SK-N-SH (cell line): ENCODE measurements around the gene NF2. TPM values are rescaled to one million over a fixed set of nuclear protein-coding genes. Genes with fewer than 3 reads are reported as not detected.
"Not testable (repeated sequence)": the region's sequence is repeated elsewhere in the genome, so short reads cannot be mapped to it uniquely, and the experiment has no call there.

Experiments
- CTCF ChIA-PET: fragments of 300-600, 350-600 bp; formaldehyde crosslinking; extraction: SDS; loops from one replicate; lab custom pipeline; 2021; lab: Yijun Ruan, JAX
- POLR2A ChIA-PET: fragments of 350-600 bp; sonication (Branson Sonifier 250); formaldehyde crosslinking; extraction: SDS; loops from one replicate; lab custom pipeline; 2020; ENCODE audit warnings: antibody characterized with exemption, inconsistent platforms; lab: Yijun Ruan, JAX
- DNase-seq: peaks from one replicate; pipeline ENCODE4 v3.0.0; 2012
- H2AFZ ChIP-seq: fragments of 200-600 bp; sonication (generic); 2 replicates; pipeline ENCODE4 v1.8.1; 2016; ENCODE audit warnings: antibody characterized with exemption, mild to moderate bottlenecking, low read depth
- H3F3A ChIP-seq: fragments of 200-600 bp; sonication (generic); replicated peaks from 2 replicates; pipeline ENCODE3; 2016; ENCODE audit warnings: antibody characterized with exemption, mild to moderate bottlenecking; ENCODE audit not compliant: insufficient read depth
- H3K27ac ChIP-seq, 2 experiments: fragments of 200-500 bp in 1 of 2; fragments of 200-600 bp in 1 of 2; sonication (Bioruptor generic) in 1 of 2; sonication (generic), shearing (Covaris generic) in 1 of 2; 2 replicates each; pipeline versions ENCODE4 v1.5.1 to v1.6.1; 2014 to 2016; ENCODE audit warnings: low read depth in 2 of 2, inconsistent platforms in 1 of 2, low read length in 1 of 2, mild to moderate bottlenecking in 1 of 2, mixed read lengths in 1 of 2
- H3K27me3 ChIP-seq: fragments of 200-600 bp; sonication (generic), shearing (Covaris generic); 2 replicates; pipeline ENCODE4 v1.6.1; 2016; ENCODE audit warnings: mixed run types; ENCODE audit not compliant: insufficient read depth
- H3K36me3 ChIP-seq, 2 experiments: fragments of 200-500 bp in 1 of 2; fragments of 200-600 bp in 1 of 2; sonication (Bioruptor generic) in 1 of 2; sonication (generic) in 1 of 2; replicated peaks in 1 of 2; 2 replicates each; pipeline versions ENCODE3 to v1.5.1; 2014 to 2016; ENCODE audit warnings: low read length in 1 of 2, mild to moderate bottlenecking in 1 of 2; ENCODE audit not compliant: insufficient read depth in 2 of 2, control insufficient read depth in 1 of 2
- H3K4me1 ChIP-seq, 2 experiments: fragments of 200-500 bp in 1 of 2; fragments of 200-600 bp in 1 of 2; sonication (Bioruptor generic) in 1 of 2; sonication (generic), shearing (Covaris generic) in 1 of 2; 2 replicates each; pipeline versions ENCODE4 v1.5.1 to v1.6.1; 2014 to 2016; ENCODE audit warnings: low read depth in 1 of 2, low read length in 1 of 2, mixed run types in 1 of 2; ENCODE audit not compliant: insufficient read depth in 2 of 2, control insufficient read depth in 1 of 2
- H3K4me2 ChIP-seq: fragments of 200-600 bp; sonication (generic), shearing (Covaris generic); 2 replicates; pipeline ENCODE4 v1.6.1; 2017; ENCODE audit warnings: mixed run types
- H3K4me3 ChIP-seq, 2 experiments: fragments of 200-500 bp in 1 of 2; fragments of 200-600 bp in 1 of 2; sonication (Bioruptor generic) in 1 of 2; sonication (generic), shearing (Covaris generic) in 1 of 2; 2 replicates each; pipeline versions ENCODE4 v1.5.1 to v1.8.1; 2014 to 2016; ENCODE audit warnings: low read depth in 2 of 2, inconsistent platforms in 1 of 2, low read length in 1 of 2, mild to moderate bottlenecking in 1 of 2, mixed read lengths in 1 of 2, moderate library complexity in 1 of 2
- H3K79me2 ChIP-seq: fragments of 200-600 bp; sonication (generic); 2 replicates; pipeline ENCODE4 v1.8.1; 2017; ENCODE audit warnings: mild to moderate bottlenecking; ENCODE audit not compliant: insufficient read depth
- H3K9ac ChIP-seq: fragments of 200-600 bp; sonication (generic); 2 replicates; pipeline ENCODE4 v1.6.1; 2017; ENCODE audit warnings: mixed run types
- H3K9me2 ChIP-seq: fragments of 200-600 bp; sonication (generic); 2 replicates; pipeline ENCODE4 v1.6.1; 2017; ENCODE audit warnings: mixed run types
- H3K9me3 ChIP-seq: fragments of 200-600 bp; sonication (generic); 2 replicates; pipeline ENCODE4 v1.6.1; 2017; ENCODE audit warnings: mixed run types, mild to moderate bottlenecking, moderate library complexity
- H4K20me1 ChIP-seq: fragments of 200-600 bp; sonication (generic); 2 replicates; pipeline ENCODE4 v1.6.1; 2017; ENCODE audit warnings: mild to moderate bottlenecking, mixed run types; ENCODE audit not compliant: insufficient read depth
- GATA2 ChIP-seq: sonication (generic); formaldehyde crosslinking; IDR thresholded peaks from 2 replicates; pipeline ENCODE4 v1.5.0; 2020; ENCODE audit warnings: mild to moderate bottlenecking, missing genetic modification reagents
- JUND ChIP-seq: IDR thresholded peaks from 2 replicates; pipeline ENCODE4 v1.4.0; 2012
- MXI1 ChIP-seq: IDR thresholded peaks from 2 replicates; pipeline ENCODE4 v1.6.1; 2012; ENCODE audit warnings: mild to moderate bottlenecking, low read depth, low read length, improper control_type of control experiment
- POLR2AphosphoS5 ChIP-seq: IDR thresholded peaks from 2 replicates; pipeline ENCODE4 v1.6.1; 2012; ENCODE audit warnings: low read depth, low read length
- RFX5 ChIP-seq: IDR thresholded peaks from 2 replicates; pipeline ENCODE4 v1.6.1; 2012; ENCODE audit warnings: mild to moderate bottlenecking, improper control_type of control experiment, low read length
- TAF1 ChIP-seq: IDR thresholded peaks from 2 replicates; pipeline ENCODE4 v1.6.1; 2012; ENCODE audit warnings: low read depth, mild to moderate bottlenecking, low read length, moderate library complexity, borderline replicate concordance
- WGBS: methylation state at CpG from one replicate; pipeline ENCODE4 v1.1.6; 2017; ENCODE audit warnings: low lambda C conversion rate; 5-methylcytosine and 5-hydroxymethylcytosine counted together
- polyA plus RNA-seq, 3 experiments: library from polyadenylated mRNA; depleted of rRNA; stranded (reverse); fragments of >200 nt; gene quantifications; 2 replicates each; pipeline ENCODE4 v1.2.3, GENCODE V29; 2012

Gene NF2
- polyA plus RNA-seq, 1 of the 3 experiments (the other 2 are of a cell fraction): 44.1 TPM

- DNase-seq: no peak
Measured at GRCh38 chr22:29593923-29594322, 9.5 kb upstream of the NF2 start.

GRCh38 chr22:29594447-29594846, 9.0 kb upstream of the NF2 start:
- H3K27ac ChIP-seq, H3K27me3 ChIP-seq, H2AFZ ChIP-seq, H3F3A ChIP-seq, H3K4me2 ChIP-seq, H3K9me3 ChIP-seq, POLR2A ChIA-PET, H3K4me3 ChIP-seq, H3K4me1 ChIP-seq, H3K9ac ChIP-seq, H3K36me3 ChIP-seq, H4K20me1 ChIP-seq, H3K9me2 ChIP-seq, DNase-seq, H3K79me2 ChIP-seq: not testable (repeated sequence)
- WGBS: 93% methylated on average over 6 of the region's 6 CpGs
- CTCF ChIA-PET: interaction anchor here (0.6 to 4.0 kb wide), 4 partner anchors 31 to 669 kb away, joined by 3 to 12 read pairs (median 3); no protein-coding TSS in a partner anchor

More at GRCh38 chr22:29593923-29594322, 9.5 kb upstream of the NF2 start:
- Histone ChIP-seq H3K9me3 (no peaks in the 10 kb centered on the region), H3K4me1 (no peaks in the 10 kb centered on the region), H3K79me2 (no peaks in the 10 kb centered on the region), H3K9me2 (no peaks in the 10 kb centered on the region), H3K36me3 (no peaks in the 10 kb centered on the region), H4K20me1 (no peaks in the 10 kb centered on the region), H2AFZ (no peak overlapping the region), H3F3A (no peaks in the 10 kb centered on the region), H3K4me3 (no peak overlapping the region), H3K27ac (no peak overlapping the region), H3K9ac (no peak overlapping the region), H3K27me3 (no peaks in the 10 kb centered on the region), H3K4me2 (no peak overlapping the region)
- CTCF ChIA-PET: interaction anchor here (0.6 to 4.0 kb wide), 5 partner anchors 31 to 669 kb away, joined by 3 to 12 read pairs (median 3); no protein-coding TSS in a partner anchor
- POLR2A ChIA-PET: no interaction called here
- 49% methylated on average over 4 of the region's 4 CpGs for WGBS
- TF ChIP-seq TAF1: no peak
- no peak for TF ChIP-seq JUND
- TF ChIP-seq, all 33 proteins: peak for 0

- Histone ChIP-seq H3K9me3 (no peaks in the 10 kb centered on the region), H3K4me2 (no peak overlapping the region), H3K9me2 (no peaks in the 10 kb centered on the region), H3K4me1 (no peaks in the 10 kb centered on the region), H3K79me2 (no peaks in the 10 kb centered on the region), H2AFZ (no peak overlapping the region), H3F3A (no peaks in the 10 kb centered on the region), H3K27me3 (no peaks in the 10 kb centered on the region), H3K9ac (no peak overlapping the region), H3K36me3 (no peaks in the 10 kb centered on the region), H4K20me1 (no peaks in the 10 kb centered on the region), H3K4me3 (no peak overlapping the region), H3K27ac (no peak overlapping the region)
- 89% methylated on average over 10 of the region's 10 CpGs for WGBS
- ChIA-PET CTCF (interaction anchor here (1.4 to 4.0 kb wide), 3 partner anchors 10 to 492 kb away, joined by 5 to 12 read pairs (median 6); no protein-coding TSS in a partner anchor), POLR2A (no interaction called here)
- DNase-seq: no peak
- TF ChIP-seq RFX5 (no peak), MXI1 (no peak), POLR2AphosphoS5 (no peak), GATA2 (CRISPR knock-in tag) (no peak)
Measured at GRCh38 chr22:29596408-29596807, 7.0 kb upstream of the NF2 start.

- H3K36me3 ChIP-seq, H3K4me3 ChIP-seq, H3K79me2 ChIP-seq, H3K4me2 ChIP-seq, H3K27me3 ChIP-seq, H3K27ac ChIP-seq, H2AFZ ChIP-seq, DNase-seq, H3F3A ChIP-seq, H3K9me3 ChIP-seq, H3K9me2 ChIP-seq, H3K4me1 ChIP-seq, H3K9ac ChIP-seq, H4K20me1 ChIP-seq: not testable (repeated sequence)
- POLR2A ChIA-PET: interaction anchor here (0.9 kb wide), 1 partner anchor 9 kb away, joined by 3 read pairs; no protein-coding TSS in a partner anchor
- CTCF ChIA-PET: interaction anchor here (1.5 to 5.5 kb wide), 3 partner anchors 8 to 491 kb away, joined by 3 to 27 read pairs (median 12); no protein-coding TSS in a partner anchor
- WGBS: 95% methylated on average over 17 of the region's 57 CpGs
Measured at GRCh38 chr22:29597871-29598683, 5.4 kb upstream of the NF2 start.
